Caco-2 (cell line): Measurements from ENCODE around the gene LPAR1. TPM values are rescaled to one million over a fixed set of nuclear protein-coding genes. Genes with fewer than 3 reads are reported as not detected.
A peak's percentile ranks its signal among the peaks of the same experiment; 100 is the strongest.
"Not testable (repeated sequence)": the region's sequence is repeated elsewhere in the genome, so short reads cannot be mapped to it uniquely, and the experiment has no call there.

Experiments used
- BruUV-seq: library from RNA; stranded (reverse); fragments of 400-500 nt; replicated peaks from 2 replicates; lab custom pipeline; 2021; lab: Mats Ljungman, UMichigan
- CTCF ChIA-PET: fragments of 300-600 bp; sonication (Branson Sonifier 250); formaldehyde crosslinking; loops from one replicate; lab custom pipeline; 2022; ENCODE audit warnings: antibody characterized with exemption; lab: Charles Lee
- POLR2A ChIA-PET: fragments of 300-600 bp; sonication (Branson Sonifier 250); formaldehyde crosslinking; loops from one replicate; lab custom pipeline; 2022; ENCODE audit warnings: antibody characterized with exemption; lab: Charles Lee
- DNase-seq, 2 experiments: peaks; one replicate each; pipeline versions ENCODE4 v3.0.0 to v3.0.0-alpha.2; 2020 to 2022
- H3K27me3 ChIP-seq: replicated peaks from 2 replicates; pipeline ENCODE4 v1.6.0; 2011; ENCODE audit warnings: low read length; ENCODE audit not compliant: control insufficient read depth, insufficient read depth
- H3K36me3 ChIP-seq: 2 replicates; pipeline ENCODE4 v1.5.1; 2011; ENCODE audit warnings: low read length; ENCODE audit not compliant: control insufficient read depth, insufficient read depth
- H3K4me1 ChIP-seq: fragments of 250-450 bp; sonication (Bioruptor Pico); 2 replicates; pipeline ENCODE4 v1.5.1; 2020; ENCODE audit warnings: mild to moderate bottlenecking
- H3K4me3 ChIP-seq: 2 replicates; pipeline ENCODE4 v1.5.1; 2011; ENCODE audit warnings: low read depth, mild to moderate bottlenecking, control low read depth, low read length
- H3K9me3 ChIP-seq: fragments of 250-450 bp; sonication (Bioruptor Pico); 2 replicates; pipeline ENCODE4 v1.5.1; 2020; ENCODE audit warnings: mild to moderate bottlenecking, moderate library complexity
- H3K27ac Mint-ChIP-seq: one replicate; pipeline ENCODE4 v1.8.0; 2022; ENCODE audit warnings: mixed read lengths; ENCODE audit not compliant: unreplicated experiment
- H3K27me3 Mint-ChIP-seq: one replicate; pipeline ENCODE4 v1.8.0; 2022; ENCODE audit warnings: mixed read lengths; ENCODE audit not compliant: insufficient read depth, unreplicated experiment
- H3K36me3 Mint-ChIP-seq: one replicate; pipeline ENCODE4 v1.8.0; 2022; ENCODE audit warnings: mild to moderate bottlenecking, mixed read lengths; ENCODE audit not compliant: insufficient read depth, unreplicated experiment
- H3K4me1 Mint-ChIP-seq: one replicate; pipeline ENCODE4 v1.8.0; 2022; ENCODE audit warnings: low read depth, mixed read lengths; ENCODE audit not compliant: unreplicated experiment
- H3K4me3 Mint-ChIP-seq: one replicate; pipeline ENCODE4 v1.8.0; 2022; ENCODE audit warnings: mild to moderate bottlenecking, moderate library complexity, mixed read lengths; ENCODE audit not compliant: unreplicated experiment
- H3K9me3 Mint-ChIP-seq: one replicate; pipeline ENCODE4 v1.8.0; 2022; ENCODE audit warnings: mixed read lengths; ENCODE audit not compliant: unreplicated experiment
- intact Hi-C: fragments of 100-400 bp; cut with micrococcal nuclease; formaldehyde crosslinking; loops from one replicate; pipeline ENCODE4 v1.10.0; 2022; ENCODE audit not compliant: unreplicated experiment
- total RNA-seq: library from RNA; stranded (reverse); gene quantifications from 2 replicates; pipeline ENCODE4 v1.2.3, GENCODE V29; 2022
- TF ChIP-seq, protein P1 (sequence below), 2 experiments: fragments of 200-600 bp in 1 of 2; IDR thresholded peaks; 1 replicate in 1 of 2; 2 replicates in 1 of 2; pipeline versions ENCODE4 v1.5.1 to v1.8.0; 2011 to 2022; ENCODE audit warnings: antibody characterized with exemption in 1 of 2, control low read depth in 1 of 2, inconsistent platforms in 1 of 2, low read depth in 1 of 2, low read length in 1 of 2, mild to moderate bottlenecking in 1 of 2, moderate library complexity in 1 of 2; ENCODE audit not compliant: insufficient read depth in 1 of 2, severe bottlenecking in 1 of 2, unreplicated experiment in 1 of 2

LPAR1 gene
- total RNA-seq, 1 experiment from 2014 or later, result 20.3 TPM

DNA sequence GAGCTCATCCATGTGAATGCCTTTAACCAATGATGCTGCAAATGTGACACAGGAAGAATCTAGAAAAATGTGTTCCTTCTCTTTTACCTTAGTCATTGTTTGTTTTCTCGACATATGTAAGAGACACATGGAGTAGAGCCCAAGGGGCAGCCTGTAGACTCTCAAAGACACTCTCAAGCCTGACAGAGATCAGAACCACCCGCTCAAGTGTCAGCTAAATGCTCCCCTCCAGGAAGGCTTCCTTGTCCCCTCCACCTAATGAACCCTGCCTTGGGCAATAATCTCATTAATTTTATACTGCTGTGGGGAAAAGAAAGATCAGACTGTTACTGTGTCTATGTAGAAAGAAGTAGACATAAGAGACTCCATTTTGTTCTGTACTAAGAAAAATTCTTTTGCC lies 212.3 kb downstream of the LPAR1 start:
- no peak for DNase-seq
- BruUV-seq, result no TSS peak

DNA sequence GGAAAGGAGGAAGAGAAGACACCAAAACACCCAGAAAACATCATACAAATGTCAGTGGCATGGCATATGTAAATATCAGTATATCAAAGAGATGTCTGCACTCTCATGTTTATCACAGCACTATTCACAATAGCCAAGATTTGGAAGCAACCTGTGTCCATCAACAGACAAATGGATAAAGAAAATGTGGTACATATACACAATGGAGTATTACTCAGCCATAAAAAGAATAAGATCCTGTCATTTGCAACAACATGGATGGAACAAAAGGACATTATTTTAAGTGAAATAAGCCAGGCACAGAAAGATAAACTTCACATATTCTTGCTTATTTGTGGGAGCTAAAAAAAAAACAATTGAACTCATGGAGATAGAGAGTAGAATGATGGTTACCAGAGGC lies 213.1 kb downstream of the LPAR1 start:
- POLR2A ChIA-PET, H3K4me3 ChIP-seq, H3K4me3 Mint-ChIP-seq, CTCF ChIA-PET, H3K27me3 ChIP-seq, H3K27me3 Mint-ChIP-seq, BruUV-seq, H3K36me3 ChIP-seq, DNase-seq, H3K36me3 Mint-ChIP-seq: not testable (repeated sequence)
- H3K4me1 Mint-ChIP-seq, result peaks cover 30% of the 10 kb centered on the region
- H3K27ac Mint-ChIP-seq, result peak overlapping the region; percentile 84
- Histone ChIP-seq H3K4me1 (peaks cover 26% of the 10 kb centered on the region), H3K9me3 (peaks cover 19% of the 10 kb centered on the region)
- H3K9me3 Mint-ChIP-seq, result peaks cover 32% of the 10 kb centered on the region
- intact Hi-C loops, result loop anchor here (5.0 to 10.0 kb wide), 3 partner anchors 87 to 212 kb away; partner anchors contain the start of gene LPAR1

More for the DNA sequence above, 212.3 kb downstream of the LPAR1 start:
- Mint-ChIP-seq H3K4me3 (no peak overlapping the region), H3K27me3 (no peaks in the 10 kb centered on the region), H3K9me3 (peaks cover 41% of the 10 kb centered on the region), H3K36me3 (no peaks in the 10 kb centered on the region), H3K4me1 (peaks cover 31% of the 10 kb centered on the region), H3K27ac (peak overlapping the region; percentile 84)
- Histone ChIP-seq H3K4me1 (peaks cover 26% of the 10 kb centered on the region), H3K36me3 (no peaks in the 10 kb centered on the region), H3K9me3 (peaks cover 19% of the 10 kb centered on the region), H3K27me3 (no peaks in the 10 kb centered on the region), H3K4me3 (no peak overlapping the region)
- intact Hi-C loops, result loop anchor here (1.0 to 10.0 kb wide), 6 partner anchors 9 to 211 kb away; partner anchors contain the start of gene LPAR1
- TF ChIP-seq, protein P1, sequence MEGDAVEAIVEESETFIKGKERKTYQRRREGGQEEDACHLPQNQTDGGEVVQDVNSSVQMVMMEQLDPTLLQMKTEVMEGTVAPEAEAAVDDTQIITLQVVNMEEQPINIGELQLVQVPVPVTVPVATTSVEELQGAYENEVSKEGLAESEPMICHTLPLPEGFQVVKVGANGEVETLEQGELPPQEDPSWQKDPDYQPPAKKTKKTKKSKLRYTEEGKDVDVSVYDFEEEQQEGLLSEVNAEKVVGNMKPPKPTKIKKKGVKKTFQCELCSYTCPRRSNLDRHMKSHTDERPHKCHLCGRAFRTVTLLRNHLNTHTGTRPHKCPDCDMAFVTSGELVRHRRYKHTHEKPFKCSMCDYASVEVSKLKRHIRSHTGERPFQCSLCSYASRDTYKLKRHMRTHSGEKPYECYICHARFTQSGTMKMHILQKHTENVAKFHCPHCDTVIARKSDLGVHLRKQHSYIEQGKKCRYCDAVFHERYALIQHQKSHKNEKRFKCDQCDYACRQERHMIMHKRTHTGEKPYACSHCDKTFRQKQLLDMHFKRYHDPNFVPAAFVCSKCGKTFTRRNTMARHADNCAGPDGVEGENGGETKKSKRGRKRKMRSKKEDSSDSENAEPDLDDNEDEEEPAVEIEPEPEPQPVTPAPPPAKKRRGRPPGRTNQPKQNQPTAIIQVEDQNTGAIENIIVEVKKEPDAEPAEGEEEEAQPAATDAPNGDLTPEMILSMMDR (IDR thresholded peaks at IDR 0.05; ENCODE audit: insufficient read depth in 1 of 2, low read depth in 1 of 2, low read length in 1 of 2, severe bottlenecking in 1 of 2, unreplicated experiment in 1 of 2), result no peak
- ChIA-PET POLR2A (no interaction called here), CTCF (no interaction called here)
